ENCODE results near the gene FBLN1. TPM values are rescaled to one million over a fixed set of nuclear protein-coding genes. Genes with fewer than 3 reads are reported as not detected.

Gene FBLN1
- total and polyA plus RNA-seq, 2 of the 8 experiments (the other 6 are each of a cell fraction or from before 2014, with no cell fraction given), result 159 to 168 TPM

GRCh38 chr22:45554861-45555260 is 52.2 kb downstream of the FBLN1 start:
- no peak overlapping the region for H2BK12ac ChIP-seq (ENCODE audit: low read depth, low read length)
- H3K9ac ChIP-seq (replicated peaks in 1 of 4; ENCODE audit: extremely low read depth in 1 of 4, low read depth in 3 of 4, low read length in 3 of 4), result no peak overlapping the region
- no peak overlapping the region for H4K5ac ChIP-seq (ENCODE audit: insufficient read length, low read depth, low read length)
- H2AK5ac ChIP-seq (ENCODE audit: low read depth, low read length), result no peak overlapping the region
- H3K36me3 ChIP-seq (ENCODE audit: control insufficient read depth in 2 of 4, insufficient read depth in 4 of 4, low read length in 3 of 4), result peaks cover 6 to 24% (median 18%) of the 10 kb centered on the region in 4 experiments; a peak in 6 of 8 replicates
- no peak overlapping the region for H3K4me3 ChIP-seq (ENCODE audit: extremely low read depth in 1 of 4, insufficient read depth in 2 of 4, low read depth in 3 of 4, low read length in 4 of 4)
- 98% methylated on average over 19 of the region's 19 CpGs; no CpG with 5 or more reads in 1 of the 2 experiments for whole genome bisulfite sequencing, 2 experiments (ENCODE audit: extremely low coverage in 1 of 2, insufficient coverage in 1 of 2, insufficient read length in 1 of 2, insufficient replicate concordance in 2 of 2, low coverage in 1 of 2, low lambda C conversion rate in 2 of 2, missing lambda C conversion rate in 1 of 2)
- H3K18ac ChIP-seq (ENCODE audit: extremely low read depth, low read length), result no peak overlapping the region
- H3K4me2 ChIP-seq (ENCODE audit: insufficient read depth in 1 of 2, low read depth in 2 of 2, low read length in 2 of 2), result no peak overlapping the region
- no peak overlapping the region for H2BK15ac ChIP-seq (ENCODE audit: low read length)
- H4K20me1 ChIP-seq (replicated peaks in 1 of 2; ENCODE audit: control insufficient read depth in 1 of 2, insufficient read depth in 2 of 2, low read length in 2 of 2), result peaks cover under 1 to 5% of the 10 kb centered on the region in 2 experiments
- H3K27me3 ChIP-seq (replicated peaks in 1 of 4; ENCODE audit: control insufficient read depth in 3 of 4, extremely low read depth in 1 of 4, insufficient read depth in 3 of 4, low read length in 3 of 4), result no peaks in the 10 kb centered on the region
- no peak overlapping the region for H3K4ac ChIP-seq (replicated peaks; ENCODE audit: insufficient read length, low read depth, low read length)
- H2AFZ ChIP-seq (ENCODE audit: low read length), result no peak overlapping the region
- TF ChIP-seq SP2 (IDR thresholded peaks at IDR 0.05; ENCODE audit: low read length) (no peak), RBBP5 (IDR thresholded peaks at IDR 0.05; ENCODE audit: borderline replicate concordance, low read depth, low read length) (no peak), BCL11A (IDR thresholded peaks at IDR 0.05; ENCODE audit: low read depth in 2 of 2, low read length in 2 of 2) (no peak), CEBPB (IDR thresholded peaks at IDR 0.05; ENCODE audit: low read depth, low read length) (no peak), TBP (IDR thresholded peaks at IDR 0.05; ENCODE audit: low read depth, low read length) (no peak), ATF2 (IDR thresholded peaks at IDR 0.05; ENCODE audit: low read length) (no peak), CHD2 (IDR thresholded peaks at IDR 0.05; ENCODE audit: low read length) (no peak), SUZ12 (IDR thresholded peaks at IDR 0.05; ENCODE audit: low read length) (no peak)
- peaks cover 3 to 4% of the 10 kb centered on the region in 2 experiments; a peak in 1 of 4 replicates for H3K9me3 ChIP-seq (ENCODE audit: insufficient read depth in 2 of 2, low read depth in 1 of 2, low read length in 1 of 2)
- H3K56ac ChIP-seq (replicated peaks; ENCODE audit: insufficient read length, low read depth, low read length), result no peak overlapping the region
- H3K23ac ChIP-seq (ENCODE audit: insufficient read length), result no peak overlapping the region
- H3K79me2 ChIP-seq (ENCODE audit: control insufficient read depth in 1 of 2, insufficient read depth in 2 of 2, low read length in 2 of 2), result no peaks in the 10 kb centered on the region
- ChIA-PET CTCF (ENCODE audit: partially characterized antibody) (interaction anchor here (1.0 to 4.2 kb wide), 3 partner anchors 11 to 220 kb away, joined by 5 to 39 read pairs (median 17); no protein-coding TSS in a partner anchor), POLR2A (ENCODE audit: partially characterized antibody) (no interaction called here)
- no peaks in the 10 kb centered on the region for H3K4me1 ChIP-seq (replicated peaks in 1 of 4; ENCODE audit: control insufficient read depth in 3 of 4, insufficient read depth in 4 of 4, low read length in 3 of 4)
- no peak overlapping the region for H2BK120ac ChIP-seq (replicated peaks; ENCODE audit: low read depth, low read length)
- no peaks in the 10 kb centered on the region for H3K23me2 ChIP-seq (ENCODE audit: low read depth, low read length)
- no peak overlapping the region for H4K8ac ChIP-seq (ENCODE audit: extremely low read depth, insufficient read depth, low read length)
- no peak overlapping the region for H4K91ac ChIP-seq (replicated peaks; ENCODE audit: insufficient read length, low read length)
- H2BK5ac ChIP-seq (ENCODE audit: low read depth, low read length), result no peak overlapping the region
- no peak overlapping the region for H2BK20ac ChIP-seq (ENCODE audit: low read length)
- FAIRE-seq, result no peak
- no peak for DNase-seq (ENCODE audit: low read depth in 1 of 2, low spot score in 2 of 2)
- no peaks in the 10 kb centered on the region for H3K79me1 ChIP-seq (ENCODE audit: low read depth, low read length)
- no peak overlapping the region for H3K14ac ChIP-seq (ENCODE audit: insufficient read length)
- H3K27ac ChIP-seq (ENCODE audit: low read depth, low read length), result no peak overlapping the region

Data from H1 (cell line).